DMS53 (cell line): ENCODE data around the gene C1orf159.
A peak's percentile ranks its signal among the peaks of the same experiment; 100 is the strongest.

Source experiments
- DNase-seq: peaks from one replicate; lab custom pipeline; 2025; lab: John Stamatoyannopoulos, UW

Gene C1orf159

GRCh38 chr1:1132042-1132950 lies 16.4 kb upstream of the C1orf159 start:
- DNase-seq: peak; percentile 60

GRCh38 chr1:1130206-1131120 lies 14.6 kb upstream of the C1orf159 start:
- DNase-seq: peak; percentile 74

- no peak for DNase-seq
These were observed 13.5 kb upstream of the C1orf159 start for GRCh38 chr1:1129381-1129821.

GRCh38 chr1:1128454-1129139 lies 12.7 kb upstream of the C1orf159 start:
- no peak for DNase-seq

- no peak for DNase-seq
These were observed 11.9 kb upstream of the C1orf159 start for GRCh38 chr1:1127551-1128451.

- DNase-seq: no peak
These were observed 10.1 kb upstream of the C1orf159 start for GRCh38 chr1:1125945-1126344.

GRCh38 chr1:1124786-1125642 lies 9.1 kb upstream of the C1orf159 start:
- DNase-seq: peak; percentile 69

GRCh38 chr1:1124508-1124785 lies 8.6 kb upstream of the C1orf159 start:
- DNase-seq: no peak

GRCh38 chr1:1123581-1124507 lies 8.0 kb upstream of the C1orf159 start:
- DNase-seq: no peak

- DNase-seq: peak; percentile 44
These were observed 7.1 kb upstream of the C1orf159 start for GRCh38 chr1:1122981-1123480.

GRCh38 chr1:1122078-1122811 lies 6.4 kb upstream of the C1orf159 start:
- peak; percentile 91 for DNase-seq

- DNase-seq: peak; percentile 78
These were observed 5.8 kb upstream of the C1orf159 start for GRCh38 chr1:1121611-1122077.

- DNase-seq: peak; percentile 37
These were observed 5.1 kb upstream of the C1orf159 start for GRCh38 chr1:1120866-1121591.

GRCh38 chr1:1120096-1120495 lies 4.2 kb upstream of the C1orf159 start:
- no peak for DNase-seq

- DNase-seq: no peak
These were observed 3.5 kb upstream of the C1orf159 start for GRCh38 chr1:1119272-1119890.

- DNase-seq: no peak
These were observed 3.0 kb upstream of the C1orf159 start for GRCh38 chr1:1118876-1119220.
